GM19099 (cell line): ENCODE data around the gene MOB3B.

Experiments
- POLR2A ChIP-seq: IDR thresholded peaks from 3 replicates; pipeline ENCODE4 v1.6.1; 2011; ENCODE audit warnings: low read depth; ENCODE audit not compliant: insufficient read length; ENCODE audit errors: extremely low read depth

The MOB3B gene

DNA sequence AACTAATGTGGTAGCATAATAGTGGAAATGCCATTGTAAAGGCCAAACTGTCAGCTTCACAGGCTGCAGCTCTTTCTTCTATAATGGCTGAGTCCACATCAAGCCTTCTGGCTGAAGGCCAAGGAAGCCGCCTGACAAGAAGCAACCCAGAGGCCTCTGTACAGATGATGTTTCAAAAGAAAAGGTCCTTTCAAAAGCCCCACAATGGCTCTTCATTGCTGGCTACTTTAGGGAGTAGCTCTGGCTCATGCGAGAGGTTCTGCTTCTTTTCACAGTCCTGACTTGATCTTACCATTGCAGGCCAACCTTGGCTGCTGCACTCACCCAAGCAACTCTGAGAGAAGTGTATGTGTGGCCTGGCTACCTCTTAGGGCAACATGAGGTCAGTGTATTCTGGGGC lies 178.2 kb downstream of the MOB3B start:
- no peak for TF ChIP-seq POLR2A

GRCh38 chr9:27350382-27350976 lies 179.1 kb downstream of the MOB3B start:
- TF ChIP-seq POLR2A, result no peak

GRCh38 chr9:27349698-27350080 lies 179.9 kb downstream of the MOB3B start:
- TF ChIP-seq POLR2A, result no peak

DNA sequence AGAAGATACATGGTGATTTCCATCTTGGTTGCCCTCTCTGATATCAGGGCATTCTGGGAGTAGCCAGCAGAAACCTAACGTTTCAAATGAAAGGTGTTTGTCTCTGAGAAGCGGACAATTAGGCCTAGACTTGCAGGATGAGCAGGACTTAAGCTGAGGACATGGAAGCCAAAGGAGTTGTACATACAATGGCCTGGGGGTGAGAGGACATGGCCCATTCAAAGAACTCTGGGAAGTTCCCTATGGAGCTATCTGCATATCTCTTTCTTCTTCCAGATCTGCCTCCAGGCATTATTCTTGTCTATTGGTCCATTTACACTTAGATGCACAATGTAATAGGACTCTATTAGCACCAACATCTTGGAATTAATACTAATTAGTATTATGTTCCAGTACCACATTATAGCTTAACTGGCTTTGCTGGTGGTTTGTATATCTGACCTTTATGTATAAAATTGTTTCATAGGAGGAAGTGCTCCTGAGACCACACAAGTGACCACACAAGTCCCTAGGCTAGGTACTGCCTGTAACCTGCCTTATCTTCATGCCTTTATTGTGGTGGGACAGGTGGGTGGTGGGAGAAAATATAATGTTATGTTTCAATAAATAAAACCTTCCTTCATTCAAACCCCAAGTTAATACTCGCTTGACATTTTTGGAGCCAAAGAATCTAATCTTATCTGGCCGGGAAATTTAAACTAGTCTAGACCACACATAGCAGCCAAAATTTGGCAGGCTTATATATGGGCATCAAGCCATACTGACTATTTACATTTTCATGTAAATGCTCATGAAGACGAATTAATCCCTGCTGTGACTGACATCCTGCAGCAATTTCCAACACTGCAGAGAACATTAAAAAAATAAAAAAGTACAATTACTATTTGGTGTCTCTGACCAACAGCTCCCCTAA lies 180.6 kb downstream of the MOB3B start:
- no peak for TF ChIP-seq POLR2A

- no peak for TF ChIP-seq POLR2A
Observed at GRCh38 chr9:27347889-27348288, 181.7 kb downstream of the MOB3B start.

DNA sequence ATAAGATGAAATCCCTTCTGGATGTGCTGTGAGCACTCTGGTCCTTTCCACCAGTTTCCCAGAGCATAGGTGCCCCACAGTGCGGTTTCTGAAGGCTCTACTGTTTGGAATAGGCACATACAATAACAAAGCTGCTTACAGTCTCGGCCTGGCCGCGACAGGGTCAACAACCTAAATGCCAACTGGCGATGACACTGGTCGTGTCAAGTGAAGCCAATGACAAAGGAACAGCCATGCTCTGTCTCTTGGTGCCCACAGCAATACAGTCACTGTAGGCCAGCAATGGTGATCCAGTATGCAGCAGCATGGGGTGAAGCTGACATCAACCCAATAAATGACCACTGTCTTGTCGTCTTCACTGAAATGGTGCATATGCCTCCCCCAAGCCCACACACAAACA lies 184.8 kb downstream of the MOB3B start:
- TF ChIP-seq POLR2A, result no peak

DNA sequence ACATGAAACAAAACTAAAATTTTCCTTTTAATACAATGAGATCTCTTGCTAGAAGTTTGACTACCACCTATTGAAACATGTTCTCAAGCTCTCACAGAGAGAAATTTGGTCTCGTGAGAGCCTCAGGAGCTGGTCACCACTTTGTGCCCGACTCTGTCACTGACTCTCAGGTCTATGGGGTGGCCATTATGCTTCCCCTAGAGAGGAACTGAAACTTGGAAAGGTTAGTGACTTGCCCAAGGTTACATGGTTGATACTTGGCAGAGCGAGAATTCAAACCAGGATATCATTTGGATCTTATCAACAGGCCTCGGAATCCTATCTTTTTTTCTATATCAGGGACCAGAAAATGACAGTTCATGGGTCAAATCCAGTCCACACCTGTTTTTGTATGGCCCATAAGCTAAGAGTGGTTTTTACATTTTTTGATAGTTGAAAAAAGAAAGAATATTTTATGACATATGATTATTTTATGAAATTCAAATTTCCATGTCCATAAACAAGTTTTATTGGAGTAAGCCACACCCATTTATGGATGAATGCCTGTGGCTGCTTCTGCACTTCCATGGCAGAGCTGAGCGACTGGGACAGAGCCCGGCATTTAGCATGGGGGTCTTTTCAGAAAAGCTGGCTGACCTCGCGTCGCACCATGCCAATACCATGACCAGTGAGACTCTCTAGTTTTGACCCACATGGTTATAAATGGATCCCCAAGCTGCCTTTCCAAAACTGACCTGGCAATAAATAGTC lies 187.9 kb downstream of the MOB3B start:
- TF ChIP-seq POLR2A, result no peak

- TF ChIP-seq POLR2A, result no peak
Observed at GRCh38 chr9:27340961-27341511, 188.6 kb downstream of the MOB3B start.

DNA sequence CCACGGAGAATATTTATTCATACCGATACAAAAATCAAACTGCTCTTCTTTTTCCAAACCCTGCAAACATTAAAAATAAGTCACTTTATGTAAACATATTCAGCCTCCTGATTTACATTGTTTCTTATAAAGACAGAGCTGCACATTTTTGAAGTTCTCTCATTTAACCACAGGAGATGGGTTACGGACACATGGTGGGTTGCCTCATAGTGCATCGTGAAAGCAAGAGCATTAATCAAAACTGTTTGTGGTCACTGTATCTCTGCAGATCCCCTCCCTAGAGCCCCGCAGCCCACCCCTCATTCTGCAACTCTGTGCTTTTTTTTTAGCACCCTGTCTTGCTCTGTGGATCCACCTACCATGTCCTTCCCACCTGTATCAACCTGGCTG lies 189.3 kb downstream of the MOB3B start:
- TF ChIP-seq POLR2A, result no peak

GRCh38 chr9:27339661-27340284 lies 189.8 kb downstream of the MOB3B start:
- no peak for TF ChIP-seq POLR2A

- no peak for TF ChIP-seq POLR2A
Observed at GRCh38 chr9:27338527-27338903, 191.1 kb downstream of the MOB3B start.

- no peak for TF ChIP-seq POLR2A
Observed at GRCh38 chr9:27337833-27338526, 191.6 kb downstream of the MOB3B start.

DNA sequence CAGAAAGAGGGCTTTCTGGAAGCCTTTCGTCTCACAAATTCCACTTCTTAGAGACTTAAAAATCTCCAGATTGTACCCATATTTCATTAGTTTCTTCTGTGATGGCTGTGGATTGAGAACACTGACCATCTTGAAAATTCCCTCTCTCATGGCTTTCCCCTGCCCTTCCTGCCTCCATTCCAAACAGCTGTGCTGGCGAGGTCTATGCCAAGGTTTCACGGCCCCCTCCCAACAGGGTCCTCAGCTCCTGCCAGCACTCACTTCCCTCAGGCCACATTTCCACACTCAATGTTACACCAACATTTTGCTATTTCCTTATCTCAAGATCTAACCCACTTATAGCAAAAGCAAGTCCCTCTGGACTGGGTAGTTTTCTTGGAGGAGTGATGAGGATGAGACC lies 192.4 kb downstream of the MOB3B start:
- TF ChIP-seq POLR2A, result no peak

DNA sequence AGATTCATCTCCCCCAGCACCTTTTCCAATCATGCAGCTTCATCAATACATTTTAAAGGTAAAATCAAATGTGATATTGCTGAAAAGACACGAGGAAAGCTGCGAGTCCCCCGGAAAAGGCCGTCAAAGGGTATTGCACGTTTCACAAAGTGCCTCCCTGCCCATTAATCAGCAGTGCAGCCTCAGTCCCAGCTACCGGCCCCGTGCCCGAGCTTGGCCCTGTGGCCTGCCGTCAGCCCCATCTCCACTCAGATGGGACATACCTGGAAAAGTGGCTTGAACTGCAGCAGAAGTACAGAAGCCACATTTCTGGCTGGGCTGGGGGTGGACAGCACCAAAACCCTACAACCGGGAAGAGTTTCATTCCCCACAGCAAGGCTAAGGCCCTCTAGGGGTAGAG lies 192.8 kb downstream of the MOB3B start:
- no peak for TF ChIP-seq POLR2A
